M059J (cell line): Measurements from ENCODE around the gene ZP3. TPM values are rescaled to one million over a fixed set of nuclear protein-coding genes. Genes with fewer than 3 reads are reported as not detected.
"Not testable (repeated sequence)": the region's sequence is repeated elsewhere in the genome, so short reads cannot be mapped to it uniquely, and the experiment has no call there.

Experiments used
- DNase-seq: peaks from one replicate; pipeline ENCODE4 v3.0.0-alpha.2; 2012; ENCODE audit warnings: low read depth
- total RNA-seq: library from RNA; depleted of rRNA; stranded (reverse); fragments of >200 nt; shearing (Covaris generic); gene quantifications from 2 replicates; pipeline ENCODE4 v1.2.3, GENCODE V29; 2014; rRNA removed

ZP3 gene
- total RNA-seq = 1.9 and 3.6 TPM in 2 replicates

- no peak for DNase-seq
These were observed at the start of gene ZP3 for GRCh38 chr7:76424413-76425111. Gene ZP3, plus strand, starts transcription at chr7:76424950. Its CDS starts 15 bp downstream, at chr7:76424965.

GRCh38 chr7:76375251-76375650 is 49.5 kb upstream of the ZP3 start:
- no peak for DNase-seq

GRCh38 chr7:76377186-76377918 is 47.4 kb upstream of the ZP3 start:
- no peak for DNase-seq

- DNase-seq = no peak
These were observed 44.2 kb upstream of the ZP3 start for GRCh38 chr7:76380623-76380966.

GRCh38 chr7:76381814-76382213 is 42.9 kb upstream of the ZP3 start:
- no peak for DNase-seq

- DNase-seq = peak; percentile 15
These were observed 41.4 kb upstream of the ZP3 start for GRCh38 chr7:76383089-76383944.

GRCh38 chr7:76386691-76387260 is 38.0 kb upstream of the ZP3 start:
- DNase-seq = peak; percentile 66

GRCh38 chr7:76387789-76388188 is 37.0 kb upstream of the ZP3 start:
- not testable (repeated sequence) for DNase-seq

GRCh38 chr7:76390092-76390491 is 34.7 kb upstream of the ZP3 start:
- DNase-seq = no peak

- DNase-seq = no peak
These were observed 32.1 kb upstream of the ZP3 start for GRCh38 chr7:76392531-76393115.

- peak; percentile 87 for DNase-seq
These were observed 31.4 kb upstream of the ZP3 start for GRCh38 chr7:76393116-76394031.

- no peak for DNase-seq
These were observed 29.8 kb upstream of the ZP3 start for GRCh38 chr7:76394957-76395356.

GRCh38 chr7:76395605-76395964 is 29.2 kb upstream of the ZP3 start:
- not testable (repeated sequence) for DNase-seq

GRCh38 chr7:76395965-76396726 is 28.6 kb upstream of the ZP3 start:
- DNase-seq = peak; percentile 32

GRCh38 chr7:76396864-76397263 is 27.9 kb upstream of the ZP3 start:
- no peak for DNase-seq

GRCh38 chr7:76397409-76398183 is 27.2 kb upstream of the ZP3 start:
- DNase-seq = peak; percentile 33

- DNase-seq = no peak
These were observed 24.5 kb upstream of the ZP3 start for GRCh38 chr7:76400248-76400647.

GRCh38 chr7:76403097-76403496 is 21.7 kb upstream of the ZP3 start:
- not testable (repeated sequence) for DNase-seq
